ENCODE results near the gene CCL4L2.
"Not testable (repeated sequence)": the region's sequence is repeated elsewhere in the genome, so short reads cannot be mapped to it uniquely, and the experiment has no call there.

GRCh38 chr17:36189993-36190392 is 20.9 kb upstream of the CCL4L2 start:
- TF ChIP-seq, protein P1, sequence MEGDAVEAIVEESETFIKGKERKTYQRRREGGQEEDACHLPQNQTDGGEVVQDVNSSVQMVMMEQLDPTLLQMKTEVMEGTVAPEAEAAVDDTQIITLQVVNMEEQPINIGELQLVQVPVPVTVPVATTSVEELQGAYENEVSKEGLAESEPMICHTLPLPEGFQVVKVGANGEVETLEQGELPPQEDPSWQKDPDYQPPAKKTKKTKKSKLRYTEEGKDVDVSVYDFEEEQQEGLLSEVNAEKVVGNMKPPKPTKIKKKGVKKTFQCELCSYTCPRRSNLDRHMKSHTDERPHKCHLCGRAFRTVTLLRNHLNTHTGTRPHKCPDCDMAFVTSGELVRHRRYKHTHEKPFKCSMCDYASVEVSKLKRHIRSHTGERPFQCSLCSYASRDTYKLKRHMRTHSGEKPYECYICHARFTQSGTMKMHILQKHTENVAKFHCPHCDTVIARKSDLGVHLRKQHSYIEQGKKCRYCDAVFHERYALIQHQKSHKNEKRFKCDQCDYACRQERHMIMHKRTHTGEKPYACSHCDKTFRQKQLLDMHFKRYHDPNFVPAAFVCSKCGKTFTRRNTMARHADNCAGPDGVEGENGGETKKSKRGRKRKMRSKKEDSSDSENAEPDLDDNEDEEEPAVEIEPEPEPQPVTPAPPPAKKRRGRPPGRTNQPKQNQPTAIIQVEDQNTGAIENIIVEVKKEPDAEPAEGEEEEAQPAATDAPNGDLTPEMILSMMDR (IDR thresholded peaks at IDR 0.05) = not testable (repeated sequence)
- TF ChIP-seq POLR2A (IDR thresholded peaks at IDR 0.05) = not testable (repeated sequence)

Data from thyroid gland (tissue), 4 donors.